ENCODE results near the gene FATE1.

The FATE1 gene

GRCh38 chrX:151704041-151704663, 11.7 kb upstream of the FATE1 start:
- Histone ChIP-seq H3K9me3 (ENCODE audit: control insufficient read depth, insufficient read depth, low read length) (peaks cover 76% of the 10 kb centered on the region), H3K4me1 (ENCODE audit: control insufficient read depth, insufficient read depth, low read length) (no peaks in the 10 kb centered on the region), H3K9ac (ENCODE audit: low read depth, low read length) (no peak overlapping the region), H3K36me3 (ENCODE audit: control insufficient read depth, insufficient read depth, low read length) (no peaks in the 10 kb centered on the region), H3K27ac (ENCODE audit: low read depth, low read length) (no peak overlapping the region), H3K27me3 (ENCODE audit: control insufficient read depth, insufficient read depth, low read length) (no peaks in the 10 kb centered on the region), H3K4me3 (ENCODE audit: low read depth, low read length) (no peak overlapping the region)

- Histone ChIP-seq H3K36me3 (ENCODE audit: control insufficient read depth, insufficient read depth, low read length) (no peaks in the 10 kb centered on the region), H3K4me1 (ENCODE audit: control insufficient read depth, insufficient read depth, low read length) (no peaks in the 10 kb centered on the region), H3K4me3 (ENCODE audit: low read depth, low read length) (no peak overlapping the region), H3K9ac (ENCODE audit: low read depth, low read length) (no peak overlapping the region), H3K9me3 (ENCODE audit: control insufficient read depth, insufficient read depth, low read length) (peaks cover 64% of the 10 kb centered on the region), H3K27me3 (ENCODE audit: control insufficient read depth, insufficient read depth, low read length) (no peaks in the 10 kb centered on the region), H3K27ac (ENCODE audit: low read depth, low read length) (no peak overlapping the region)
Measured at GRCh38 chrX:151708821-151709220, 7.0 kb upstream of the FATE1 start.

DNA sequence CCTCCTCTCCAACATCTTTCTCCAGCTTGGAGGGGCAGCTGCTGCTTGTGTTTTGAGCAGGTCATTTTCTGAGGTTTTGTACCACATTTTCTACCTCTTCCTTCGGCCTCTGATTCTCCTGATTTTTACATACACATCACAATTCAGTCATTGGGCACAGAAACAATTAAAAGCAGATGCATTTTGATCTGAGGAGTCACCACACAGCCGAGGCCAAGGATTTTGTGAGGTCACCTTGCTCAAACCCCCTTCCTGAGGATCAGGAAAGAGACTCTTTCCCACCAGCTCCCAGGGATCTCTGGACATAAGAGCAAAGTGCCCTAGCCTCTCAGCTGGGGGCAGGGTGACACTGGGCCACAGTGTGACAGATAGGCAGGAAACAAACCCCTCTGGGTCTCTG, 5.4 kb upstream of the FATE1 start:
- Histone ChIP-seq H3K4me3 (ENCODE audit: low read depth, low read length) (no peak overlapping the region), H3K9ac (ENCODE audit: low read depth, low read length) (no peak overlapping the region), H3K9me3 (ENCODE audit: control insufficient read depth, insufficient read depth, low read length) (peaks cover 52% of the 10 kb centered on the region), H3K36me3 (ENCODE audit: control insufficient read depth, insufficient read depth, low read length) (no peaks in the 10 kb centered on the region), H3K27ac (ENCODE audit: low read depth, low read length) (no peak overlapping the region), H3K27me3 (ENCODE audit: control insufficient read depth, insufficient read depth, low read length) (no peaks in the 10 kb centered on the region), H3K4me1 (ENCODE audit: control insufficient read depth, insufficient read depth, low read length) (peaks cover 4% of the 10 kb centered on the region; the same call in 1 of the 2 replicates)

GRCh38 chrX:151711154-151711553, 4.7 kb upstream of the FATE1 start:
- Histone ChIP-seq H3K27ac (ENCODE audit: low read depth, low read length) (no peak overlapping the region), H3K36me3 (ENCODE audit: control insufficient read depth, insufficient read depth, low read length) (no peaks in the 10 kb centered on the region), H3K9me3 (ENCODE audit: control insufficient read depth, insufficient read depth, low read length) (peaks cover 54% of the 10 kb centered on the region), H3K27me3 (ENCODE audit: control insufficient read depth, insufficient read depth, low read length) (no peaks in the 10 kb centered on the region), H3K4me3 (ENCODE audit: low read depth, low read length) (no peak overlapping the region), H3K9ac (ENCODE audit: low read depth, low read length) (no peak overlapping the region), H3K4me1 (ENCODE audit: control insufficient read depth, insufficient read depth, low read length) (peaks cover 4% of the 10 kb centered on the region; the same call in 1 of the 2 replicates)

DNA sequence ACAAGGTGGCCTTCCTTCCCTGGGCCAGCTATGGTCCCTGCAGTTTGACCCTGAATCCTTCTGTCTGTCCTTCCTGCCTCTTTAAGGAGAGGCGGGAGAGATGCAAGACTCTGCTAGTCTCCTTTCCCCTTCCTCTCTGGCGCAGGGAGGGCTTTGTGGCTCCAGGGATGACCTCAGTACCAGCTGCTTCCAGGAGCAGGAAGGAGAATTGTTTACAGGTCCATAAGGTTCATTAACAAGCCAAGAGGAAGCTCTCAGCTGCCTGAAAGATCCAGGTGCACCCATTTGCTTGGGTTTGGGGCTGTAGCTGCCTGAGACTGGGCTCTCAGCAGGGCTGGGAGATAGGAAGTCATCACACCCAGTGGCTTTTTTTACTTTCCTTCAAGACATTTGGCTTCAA, 4.0 kb upstream of the FATE1 start:
- H3K27ac ChIP-seq (ENCODE audit: low read depth, low read length), result no peak overlapping the region
- H3K9me3 ChIP-seq (ENCODE audit: control insufficient read depth, insufficient read depth, low read length), result peaks cover 54% of the 10 kb centered on the region
- no peak overlapping the region for H3K4me3 ChIP-seq (ENCODE audit: low read depth, low read length)
- H3K27me3 ChIP-seq (ENCODE audit: control insufficient read depth, insufficient read depth, low read length), result no peaks in the 10 kb centered on the region
- no peaks in the 10 kb centered on the region for H3K36me3 ChIP-seq (ENCODE audit: control insufficient read depth, insufficient read depth, low read length)
- peaks cover 4% of the 10 kb centered on the region; the same call in 1 of the 2 replicates for H3K4me1 ChIP-seq (ENCODE audit: control insufficient read depth, insufficient read depth, low read length)
- H3K9ac ChIP-seq (ENCODE audit: low read depth, low read length), result no peak overlapping the region

DNA sequence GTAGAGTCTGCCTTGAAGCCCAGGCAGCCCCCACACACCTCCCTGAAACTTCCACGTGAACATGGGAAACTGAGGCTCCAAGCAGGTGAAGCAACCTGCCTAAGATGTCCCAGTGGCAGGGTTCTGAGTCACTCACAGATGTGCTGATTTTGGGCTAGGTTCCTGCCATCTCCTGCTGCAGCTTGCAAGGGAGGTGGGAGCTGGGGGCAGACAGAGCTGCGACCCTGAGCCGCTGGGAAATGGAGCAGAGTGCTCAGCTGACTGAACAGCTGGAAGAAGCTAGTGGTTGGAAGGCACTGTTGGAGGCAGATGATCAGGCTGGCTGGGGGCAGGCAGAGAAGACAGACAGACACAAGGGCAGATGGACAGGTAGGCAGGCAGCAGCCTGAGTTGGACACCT, 3.6 kb upstream of the FATE1 start:
- H3K9me3 ChIP-seq (ENCODE audit: control insufficient read depth, insufficient read depth, low read length), result peaks cover 49% of the 10 kb centered on the region
- no peak overlapping the region for H3K9ac ChIP-seq (ENCODE audit: low read depth, low read length)
- no peaks in the 10 kb centered on the region for H3K36me3 ChIP-seq (ENCODE audit: control insufficient read depth, insufficient read depth, low read length)
- peaks cover 4% of the 10 kb centered on the region; the same call in 1 of the 2 replicates for H3K4me1 ChIP-seq (ENCODE audit: control insufficient read depth, insufficient read depth, low read length)
- H3K4me3 ChIP-seq (ENCODE audit: low read depth, low read length), result no peak overlapping the region
- no peaks in the 10 kb centered on the region for H3K27me3 ChIP-seq (ENCODE audit: control insufficient read depth, insufficient read depth, low read length)
- no peak overlapping the region for H3K27ac ChIP-seq (ENCODE audit: low read depth, low read length)

DNA sequence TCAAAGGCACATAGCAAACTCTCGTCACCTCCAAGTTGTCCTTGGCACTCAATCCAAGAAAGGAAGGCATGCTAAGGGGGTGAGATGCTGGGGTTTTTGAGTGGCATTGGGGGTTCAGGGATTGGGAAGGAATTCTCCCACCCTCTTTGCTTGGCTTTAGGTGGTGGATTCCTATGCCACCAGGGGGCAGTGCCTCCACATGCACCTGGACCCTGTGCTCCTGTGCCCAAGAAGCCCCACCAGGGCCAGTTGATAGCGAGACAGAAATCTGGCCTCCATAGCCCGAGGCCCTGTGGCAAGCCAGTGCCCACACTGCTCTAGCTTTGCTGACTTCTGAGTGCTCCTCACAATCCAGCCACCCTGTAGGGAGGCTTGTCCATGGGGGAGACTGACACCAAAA, 2.0 kb upstream of the FATE1 start:
- Histone ChIP-seq H3K4me3 (ENCODE audit: low read depth, low read length) (no peak overlapping the region), H3K27me3 (ENCODE audit: control insufficient read depth, insufficient read depth, low read length) (no peaks in the 10 kb centered on the region)

GRCh38 chrX:151714362-151714761, 1.5 kb upstream of the FATE1 start:
- H3K36me3 ChIP-seq (ENCODE audit: control insufficient read depth, insufficient read depth, low read length), result no peaks in the 10 kb centered on the region
- no peak overlapping the region for H3K9ac ChIP-seq (ENCODE audit: low read depth, low read length)
- H3K4me3 ChIP-seq (ENCODE audit: low read depth, low read length), result no peak overlapping the region
- no peaks in the 10 kb centered on the region for H3K27me3 ChIP-seq (ENCODE audit: control insufficient read depth, insufficient read depth, low read length)
- H3K27ac ChIP-seq (ENCODE audit: low read depth, low read length), result no peak overlapping the region
- peaks cover 4% of the 10 kb centered on the region; the same call in 1 of the 2 replicates for H3K4me1 ChIP-seq (ENCODE audit: control insufficient read depth, insufficient read depth, low read length)
- peaks cover 31% of the 10 kb centered on the region for H3K9me3 ChIP-seq (ENCODE audit: control insufficient read depth, insufficient read depth, low read length)

More for the DNA sequence above, 2.0 kb upstream of the FATE1 start:
- Histone ChIP-seq H3K27ac (ENCODE audit: low read depth, low read length) (no peak overlapping the region), H3K4me1 (ENCODE audit: control insufficient read depth, insufficient read depth, low read length) (peaks cover 4% of the 10 kb centered on the region; the same call in 1 of the 2 replicates), H3K9me3 (ENCODE audit: control insufficient read depth, insufficient read depth, low read length) (peaks cover 36% of the 10 kb centered on the region), H3K36me3 (ENCODE audit: control insufficient read depth, insufficient read depth, low read length) (no peaks in the 10 kb centered on the region), H3K9ac (ENCODE audit: low read depth, low read length) (no peak overlapping the region)

- Histone ChIP-seq H3K36me3 (ENCODE audit: control insufficient read depth, insufficient read depth, low read length) (no peaks in the 10 kb centered on the region), H3K27me3 (ENCODE audit: control insufficient read depth, insufficient read depth, low read length) (no peaks in the 10 kb centered on the region), H3K9me3 (ENCODE audit: control insufficient read depth, insufficient read depth, low read length) (peaks cover 47% of the 10 kb centered on the region), H3K4me3 (ENCODE audit: low read depth, low read length) (no peak overlapping the region), H3K4me1 (ENCODE audit: control insufficient read depth, insufficient read depth, low read length) (no peaks in the 10 kb centered on the region), H3K9ac (ENCODE audit: low read depth, low read length) (no peak overlapping the region), H3K27ac (ENCODE audit: low read depth, low read length) (no peak overlapping the region)
Measured at GRCh38 chrX:151722241-151722846, 6.5 kb downstream of the FATE1 start.

- Histone ChIP-seq H3K4me3 (ENCODE audit: low read depth, low read length) (no peak overlapping the region), H3K27me3 (ENCODE audit: control insufficient read depth, insufficient read depth, low read length) (no peaks in the 10 kb centered on the region), H3K27ac (ENCODE audit: low read depth, low read length) (no peak overlapping the region), H3K36me3 (ENCODE audit: control insufficient read depth, insufficient read depth, low read length) (no peaks in the 10 kb centered on the region), H3K9ac (ENCODE audit: low read depth, low read length) (no peak overlapping the region), H3K9me3 (ENCODE audit: control insufficient read depth, insufficient read depth, low read length) (peaks cover 51% of the 10 kb centered on the region), H3K4me1 (ENCODE audit: control insufficient read depth, insufficient read depth, low read length) (no peaks in the 10 kb centered on the region)
Measured at GRCh38 chrX:151723156-151723760, 7.4 kb downstream of the FATE1 start.

All from HUES48 (cell line).